Measurements from ENCODE around the gene DCST2.

DCST2 gene

DNA sequence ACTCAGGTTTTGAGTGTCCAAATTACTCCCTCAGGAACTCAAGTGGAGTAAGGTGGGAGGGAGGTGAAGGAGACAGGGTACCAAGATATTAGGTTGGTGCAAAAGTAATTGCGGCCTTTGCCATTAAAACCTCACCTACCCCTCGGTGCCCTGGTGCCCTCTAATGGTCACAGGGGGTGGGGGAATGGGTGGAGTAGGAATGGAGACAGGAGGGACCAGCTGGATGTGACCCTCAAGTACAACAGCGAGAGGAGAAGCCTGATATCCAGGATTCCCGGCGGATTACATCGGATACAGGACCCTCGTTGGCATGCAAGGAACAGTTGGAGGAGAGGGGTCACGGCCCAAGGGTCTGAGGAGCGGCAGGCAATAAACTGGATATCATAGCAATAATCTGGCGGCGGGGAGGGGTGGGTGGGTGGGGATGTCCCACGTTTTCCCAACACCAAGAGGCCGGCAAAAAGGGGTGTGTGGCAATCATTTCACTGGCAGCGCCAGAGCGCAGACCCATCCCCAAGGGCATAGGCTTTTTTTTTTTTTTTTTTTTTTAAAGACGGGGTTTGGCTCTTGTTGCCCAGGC, 35.3 kb downstream of the DCST2 start:
- TF ChIP-seq SIN3A (IDR thresholded peaks at IDR 0.05; ENCODE audit: borderline replicate concordance, insufficient read depth, low read length) (no peak), POLR2AphosphoS5 (IDR thresholded peaks at IDR 0.05; ENCODE audit: low read depth, low read length) (no peak), TAF1 (IDR thresholded peaks at IDR 0.05; ENCODE audit: borderline replicate concordance, insufficient read depth, low read length) (no peak), FOXP2 (optimal IDR thresholded peaks at IDR 0.05; ENCODE audit: borderline replicate concordance, extremely low read depth, extremely low read length, insufficient read depth) (no peak)
- TF ChIP-seq, protein P1, sequence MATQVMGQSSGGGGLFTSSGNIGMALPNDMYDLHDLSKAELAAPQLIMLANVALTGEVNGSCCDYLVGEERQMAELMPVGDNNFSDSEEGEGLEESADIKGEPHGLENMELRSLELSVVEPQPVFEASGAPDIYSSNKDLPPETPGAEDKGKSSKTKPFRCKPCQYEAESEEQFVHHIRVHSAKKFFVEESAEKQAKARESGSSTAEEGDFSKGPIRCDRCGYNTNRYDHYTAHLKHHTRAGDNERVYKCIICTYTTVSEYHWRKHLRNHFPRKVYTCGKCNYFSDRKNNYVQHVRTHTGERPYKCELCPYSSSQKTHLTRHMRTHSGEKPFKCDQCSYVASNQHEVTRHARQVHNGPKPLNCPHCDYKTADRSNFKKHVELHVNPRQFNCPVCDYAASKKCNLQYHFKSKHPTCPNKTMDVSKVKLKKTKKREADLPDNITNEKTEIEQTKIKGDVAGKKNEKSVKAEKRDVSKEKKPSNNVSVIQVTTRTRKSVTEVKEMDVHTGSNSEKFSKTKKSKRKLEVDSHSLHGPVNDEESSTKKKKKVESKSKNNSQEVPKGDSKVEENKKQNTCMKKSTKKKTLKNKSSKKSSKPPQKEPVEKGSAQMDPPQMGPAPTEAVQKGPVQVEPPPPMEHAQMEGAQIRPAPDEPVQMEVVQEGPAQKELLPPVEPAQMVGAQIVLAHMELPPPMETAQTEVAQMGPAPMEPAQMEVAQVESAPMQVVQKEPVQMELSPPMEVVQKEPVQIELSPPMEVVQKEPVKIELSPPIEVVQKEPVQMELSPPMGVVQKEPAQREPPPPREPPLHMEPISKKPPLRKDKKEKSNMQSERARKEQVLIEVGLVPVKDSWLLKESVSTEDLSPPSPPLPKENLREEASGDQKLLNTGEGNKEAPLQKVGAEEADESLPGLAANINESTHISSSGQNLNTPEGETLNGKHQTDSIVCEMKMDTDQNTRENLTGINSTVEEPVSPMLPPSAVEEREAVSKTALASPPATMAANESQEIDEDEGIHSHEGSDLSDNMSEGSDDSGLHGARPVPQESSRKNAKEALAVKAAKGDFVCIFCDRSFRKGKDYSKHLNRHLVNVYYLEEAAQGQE (IDR thresholded peaks at IDR 0.05; ENCODE audit: insufficient read depth in 1 of 2, low read depth in 2 of 2, low read length in 2 of 2): no peak

DNA sequence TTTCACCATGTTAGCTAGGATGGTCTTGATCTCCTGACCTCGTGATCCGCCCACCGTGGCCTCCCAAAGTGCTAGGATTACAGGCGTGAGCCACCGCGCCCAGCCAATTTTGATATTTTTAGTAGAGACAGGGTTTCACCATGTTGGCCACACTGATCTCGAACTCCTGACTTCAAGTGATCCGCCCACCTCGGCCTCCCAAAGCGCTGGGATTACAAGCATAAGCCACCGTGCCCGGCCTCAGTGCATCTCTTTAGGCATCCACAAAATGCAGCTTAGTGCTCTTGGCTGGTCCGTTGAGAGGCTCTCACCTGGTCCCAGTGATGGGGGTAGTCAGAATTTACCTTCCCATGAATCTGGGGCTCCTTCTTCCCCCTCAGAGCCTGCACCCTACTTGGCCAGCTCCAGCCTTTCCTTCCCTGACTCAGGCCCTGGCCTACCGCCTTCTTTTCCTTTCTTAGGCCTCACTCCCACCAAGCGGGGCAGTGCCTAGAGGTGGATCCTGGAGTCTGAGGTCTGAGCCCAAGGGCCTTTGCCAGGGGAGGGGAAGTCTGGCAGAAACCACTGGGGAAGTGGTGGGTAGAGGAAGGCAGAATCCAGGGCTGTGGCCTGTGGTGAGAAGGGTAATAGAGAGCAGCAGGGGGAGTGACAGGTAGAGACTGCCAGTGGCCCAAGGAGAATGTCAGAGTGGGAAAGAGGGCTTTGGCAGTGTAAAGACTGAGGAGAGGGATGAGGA, 36.4 kb downstream of the DCST2 start:
- TF ChIP-seq, protein P1 (IDR thresholded peaks at IDR 0.05; ENCODE audit: insufficient read depth in 1 of 2, low read depth in 2 of 2, low read length in 2 of 2): no peak
- TF ChIP-seq POLR2AphosphoS5 (IDR thresholded peaks at IDR 0.05; ENCODE audit: low read depth, low read length): no peak
- no peak for TF ChIP-seq FOXP2 (optimal IDR thresholded peaks at IDR 0.05; ENCODE audit: borderline replicate concordance, extremely low read depth, extremely low read length, insufficient read depth)
- no peak for TF ChIP-seq TAF1 (IDR thresholded peaks at IDR 0.05; ENCODE audit: borderline replicate concordance, insufficient read depth, low read length)
- TF ChIP-seq SIN3A (IDR thresholded peaks at IDR 0.05; ENCODE audit: borderline replicate concordance, insufficient read depth, low read length): no peak

DNA sequence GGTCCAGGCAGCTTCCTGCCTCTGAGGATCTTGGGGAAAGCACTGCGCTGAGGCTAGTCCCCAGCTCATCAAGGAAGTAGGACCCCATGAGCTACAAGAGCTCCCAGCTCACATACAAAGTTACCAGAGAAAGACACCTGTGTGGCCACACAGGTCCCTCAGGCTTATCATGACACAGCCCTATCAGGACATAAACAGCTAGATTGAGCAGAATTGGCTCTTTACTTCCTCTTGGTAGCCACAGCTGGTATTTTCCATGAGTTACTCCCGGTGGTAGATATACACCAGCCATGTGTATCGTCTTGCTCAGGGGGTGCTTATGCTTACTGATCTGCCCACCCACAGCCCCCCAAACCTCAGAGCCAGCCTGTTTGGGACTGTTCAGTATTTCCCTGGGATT, 39.0 kb downstream of the DCST2 start:
- no peak for TF ChIP-seq SIN3A (IDR thresholded peaks at IDR 0.05; ENCODE audit: borderline replicate concordance, insufficient read depth, low read length)
- TF ChIP-seq, protein P1 (IDR thresholded peaks at IDR 0.05; ENCODE audit: insufficient read depth in 1 of 2, low read depth in 2 of 2, low read length in 2 of 2): no peak
- TF ChIP-seq TAF1 (IDR thresholded peaks at IDR 0.05; ENCODE audit: borderline replicate concordance, insufficient read depth, low read length): no peak
- no peak for TF ChIP-seq FOXP2 (optimal IDR thresholded peaks at IDR 0.05; ENCODE audit: borderline replicate concordance, extremely low read depth, extremely low read length, insufficient read depth)
- TF ChIP-seq POLR2AphosphoS5 (IDR thresholded peaks at IDR 0.05; ENCODE audit: low read depth, low read length): no peak

DNA sequence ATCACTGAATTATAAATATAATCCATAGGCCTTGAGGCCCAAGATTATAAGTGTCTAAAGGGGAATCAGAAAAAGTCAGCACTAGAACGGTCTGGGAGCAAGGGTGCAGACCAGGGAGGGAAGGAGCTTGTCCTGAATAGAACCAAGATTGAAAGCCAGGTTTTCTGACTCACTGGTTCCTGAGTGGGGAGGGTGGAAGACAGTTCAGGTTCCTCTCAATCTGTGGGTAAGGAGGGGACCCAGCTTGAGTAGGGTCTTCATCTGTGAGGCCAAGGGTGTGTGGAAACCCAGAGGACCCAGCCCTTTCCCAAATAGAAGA, 39.4 kb downstream of the DCST2 start:
- no peak for TF ChIP-seq FOXP2 (optimal IDR thresholded peaks at IDR 0.05; ENCODE audit: borderline replicate concordance, extremely low read depth, extremely low read length, insufficient read depth)
- no peak for TF ChIP-seq SIN3A (IDR thresholded peaks at IDR 0.05; ENCODE audit: borderline replicate concordance, insufficient read depth, low read length)
- TF ChIP-seq POLR2AphosphoS5 (IDR thresholded peaks at IDR 0.05; ENCODE audit: low read depth, low read length): no peak
- TF ChIP-seq, protein P1 (IDR thresholded peaks at IDR 0.05; ENCODE audit: insufficient read depth in 1 of 2, low read depth in 2 of 2, low read length in 2 of 2): no peak
- no peak for TF ChIP-seq TAF1 (IDR thresholded peaks at IDR 0.05; ENCODE audit: borderline replicate concordance, insufficient read depth, low read length)

All from PFSK-1 (cell line).